Measurements from ENCODE around the gene SGCA.

Gene SGCA

GRCh38 chr17:50152736-50153135, 13.1 kb upstream of the SGCA start:
- Histone ChIP-seq H3K36me3 (ENCODE audit: insufficient read depth, low read length) (no peaks in the 10 kb centered on the region), H3K9ac (ENCODE audit: low read length) (peak overlapping the region; percentile 61), H3K9me3 (ENCODE audit: low read length) (no peaks in the 10 kb centered on the region), H3K4me1 (ENCODE audit: insufficient read depth, low read length) (peaks cover 47% of the 10 kb centered on the region), H3K4me3 (ENCODE audit: low read depth in 1 of 2, low read length in 2 of 2) (peak overlapping the region in 1 of 2 donors; percentile 83), H3K27me3 (ENCODE audit: control insufficient read depth in 1 of 2, insufficient read depth in 2 of 2, low read length in 2 of 2) (no peaks in the 10 kb centered on the region), H3K27ac (ENCODE audit: low read depth, low read length) (peak overlapping the region; percentile 100)

DNA sequence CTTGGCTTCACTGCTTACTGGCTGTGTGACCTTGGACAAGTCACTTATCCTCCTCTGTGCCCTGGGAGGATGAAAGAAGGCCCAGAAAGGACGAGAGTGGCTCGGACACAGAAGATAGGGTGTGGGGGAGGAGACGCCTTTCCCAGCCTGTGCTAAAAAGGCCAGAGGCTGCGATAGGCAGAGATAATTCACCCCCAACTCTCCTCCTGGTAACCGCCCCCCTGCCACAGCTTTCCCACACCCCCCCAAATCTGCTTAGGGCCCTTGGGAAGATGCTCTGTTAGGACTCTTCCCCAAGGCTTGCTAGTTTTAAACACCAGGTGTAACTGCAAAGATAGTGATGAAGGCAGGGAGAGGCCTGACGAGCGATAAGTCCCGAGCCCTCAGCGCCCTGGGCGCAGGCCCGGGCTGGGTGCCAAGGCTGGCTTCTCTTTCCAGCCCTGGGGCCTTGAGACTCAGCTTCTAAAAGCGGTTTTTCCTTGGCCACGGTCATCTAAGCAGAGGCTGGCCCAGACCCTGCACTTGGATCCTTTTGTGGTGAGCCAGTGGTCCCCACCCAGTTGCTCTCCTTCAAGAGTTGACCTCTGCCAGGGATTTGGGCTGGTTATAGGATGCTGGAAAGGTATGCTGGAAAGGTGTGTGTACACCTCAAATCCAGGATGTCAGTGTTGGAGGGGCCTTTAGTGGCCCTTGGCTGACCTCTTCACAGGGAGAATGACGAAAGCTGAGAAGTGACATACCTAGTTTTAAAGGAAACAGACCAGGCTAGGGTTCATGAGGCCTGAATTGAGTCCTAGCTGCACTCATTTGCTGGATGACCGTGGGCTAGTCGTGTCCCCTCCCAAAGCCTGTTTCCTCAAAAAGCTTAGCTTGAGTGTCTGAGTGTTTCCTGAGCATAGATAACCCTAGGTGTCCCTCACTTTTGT, 11.9 kb upstream of the SGCA start:
- Histone ChIP-seq H3K36me3 (ENCODE audit: insufficient read depth, low read length) (no peaks in the 10 kb centered on the region), H3K4me1 (ENCODE audit: insufficient read depth, low read length) (peaks cover 38% of the 10 kb centered on the region), H3K4me3 (ENCODE audit: low read depth in 1 of 2, low read length in 2 of 2) (no peak overlapping the region), H3K27ac (ENCODE audit: low read depth, low read length) (peak overlapping the region; percentile 100), H3K27me3 (ENCODE audit: control insufficient read depth in 1 of 2, insufficient read depth in 2 of 2, low read length in 2 of 2) (no peaks in the 10 kb centered on the region), H3K9me3 (ENCODE audit: low read length) (no peaks in the 10 kb centered on the region), H3K9ac (ENCODE audit: low read length) (no peak overlapping the region)

GRCh38 chr17:50154604-50155003, 11.2 kb upstream of the SGCA start:
- H3K27ac ChIP-seq (ENCODE audit: low read depth, low read length): peak overlapping the region; percentile 63
- H3K36me3 ChIP-seq (ENCODE audit: insufficient read depth, low read length): no peaks in the 10 kb centered on the region
- H3K4me1 ChIP-seq (ENCODE audit: insufficient read depth, low read length): peaks cover 38% of the 10 kb centered on the region
- no peak overlapping the region for H3K4me3 ChIP-seq (ENCODE audit: low read depth in 1 of 2, low read length in 2 of 2)
- no peak overlapping the region for H3K9ac ChIP-seq (ENCODE audit: low read length)
- H3K27me3 ChIP-seq (ENCODE audit: control insufficient read depth in 1 of 2, insufficient read depth in 2 of 2, low read length in 2 of 2): no peaks in the 10 kb centered on the region
- no peaks in the 10 kb centered on the region for H3K9me3 ChIP-seq (ENCODE audit: low read length)

- H3K27me3 ChIP-seq (ENCODE audit: control insufficient read depth in 1 of 2, insufficient read depth in 2 of 2, low read length in 2 of 2): no peaks in the 10 kb centered on the region
- H3K27ac ChIP-seq (ENCODE audit: low read depth, low read length): peak overlapping the region; percentile 63
- no peak overlapping the region for H3K9ac ChIP-seq (ENCODE audit: low read length)
- no peaks in the 10 kb centered on the region for H3K9me3 ChIP-seq (ENCODE audit: low read length)
- H3K36me3 ChIP-seq (ENCODE audit: insufficient read depth, low read length): no peaks in the 10 kb centered on the region
- H3K4me3 ChIP-seq (ENCODE audit: low read depth in 1 of 2, low read length in 2 of 2): peak overlapping the region in 1 of 2 donors; percentile 2
- H3K4me1 ChIP-seq (ENCODE audit: insufficient read depth, low read length): peaks cover 38% of the 10 kb centered on the region
Observed at GRCh38 chr17:50155115-50155819, 10.5 kb upstream of the SGCA start.

- Histone ChIP-seq H3K36me3 (ENCODE audit: insufficient read depth, low read length) (no peaks in the 10 kb centered on the region), H3K27me3 (ENCODE audit: control insufficient read depth in 1 of 2, insufficient read depth in 2 of 2, low read length in 2 of 2) (no peaks in the 10 kb centered on the region), H3K4me3 (ENCODE audit: low read depth in 1 of 2, low read length in 2 of 2) (no peak overlapping the region), H3K9me3 (ENCODE audit: low read length) (no peaks in the 10 kb centered on the region), H3K4me1 (ENCODE audit: insufficient read depth, low read length) (peaks cover 37% of the 10 kb centered on the region), H3K27ac (ENCODE audit: low read depth, low read length) (no peak overlapping the region), H3K9ac (ENCODE audit: low read length) (no peak overlapping the region)
Observed at GRCh38 chr17:50157891-50158290, 7.9 kb upstream of the SGCA start.

DNA sequence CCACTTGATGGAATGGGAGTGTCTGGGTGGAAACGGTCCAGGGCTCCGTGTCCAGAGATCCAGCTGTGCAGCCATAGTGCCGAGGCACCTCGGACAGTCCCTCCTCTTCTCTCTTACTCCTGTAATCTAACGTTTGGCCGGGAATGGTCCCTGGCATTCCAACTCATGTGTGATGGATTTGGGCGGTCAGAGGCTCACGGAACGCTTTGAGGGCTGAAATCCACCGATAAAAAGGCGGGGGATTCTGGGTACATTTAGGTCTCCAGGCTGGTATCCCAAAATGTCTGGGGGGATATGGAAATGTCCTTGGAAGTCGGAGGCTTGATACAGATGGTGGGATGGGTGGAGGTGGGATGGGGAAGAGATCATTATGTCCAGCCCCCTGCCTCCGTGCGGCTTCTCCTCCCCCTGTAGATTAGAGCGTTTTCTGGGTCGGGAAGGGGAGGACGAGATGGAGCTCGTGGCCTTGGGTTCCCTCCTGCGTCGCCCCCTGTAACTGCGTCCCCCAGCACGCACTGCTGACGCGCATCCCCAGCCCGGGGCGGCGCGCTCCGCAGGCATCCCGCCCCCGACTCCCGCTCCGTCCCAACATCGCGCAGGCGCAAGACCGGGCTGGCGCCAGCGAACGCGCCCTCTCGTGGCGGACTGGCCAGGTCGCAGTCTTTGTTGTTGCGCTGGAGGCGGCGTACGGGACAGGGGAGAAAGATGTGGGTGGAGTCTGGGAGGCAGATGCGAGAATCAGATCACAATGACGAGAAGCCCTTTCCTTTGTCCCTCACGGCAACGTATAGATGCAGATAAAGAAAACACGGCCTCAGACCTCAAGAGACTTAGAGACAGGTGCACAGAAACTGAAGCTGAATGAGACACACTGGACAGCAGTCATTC, 4.5 kb upstream of the SGCA start:
- peak overlapping the region; percentile 68 for H3K27ac ChIP-seq (ENCODE audit: low read depth, low read length)
- no peaks in the 10 kb centered on the region for H3K36me3 ChIP-seq (ENCODE audit: insufficient read depth, low read length)
- H3K4me1 ChIP-seq (ENCODE audit: insufficient read depth, low read length): peaks cover 27% of the 10 kb centered on the region
- H3K9me3 ChIP-seq (ENCODE audit: low read length): no peaks in the 10 kb centered on the region
- H3K9ac ChIP-seq (ENCODE audit: low read length): peak overlapping the region; percentile 49
- H3K4me3 ChIP-seq (ENCODE audit: low read depth in 1 of 2, low read length in 2 of 2): peak overlapping the region; percentile 15 to 65
- no peaks in the 10 kb centered on the region for H3K27me3 ChIP-seq (ENCODE audit: control insufficient read depth in 1 of 2, insufficient read depth in 2 of 2, low read length in 2 of 2)

DNA sequence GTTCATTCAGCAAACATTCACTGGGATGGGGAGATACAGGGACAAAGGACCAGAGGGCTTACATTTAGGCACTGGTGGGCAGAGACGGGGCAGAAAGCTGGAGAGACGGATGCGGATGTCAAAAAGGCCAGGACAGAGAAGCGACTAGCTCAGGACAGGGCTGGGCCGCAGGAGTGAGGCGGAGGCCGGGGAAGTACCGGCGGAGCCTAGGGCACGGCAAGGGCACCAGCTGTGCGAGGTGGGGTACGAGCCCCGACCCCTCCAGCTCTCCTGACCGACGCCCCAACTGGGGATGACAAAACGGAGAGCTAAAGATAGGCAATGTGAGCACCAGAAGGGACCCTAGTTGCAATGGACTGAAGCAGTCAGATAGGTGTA, 3.9 kb upstream of the SGCA start:
- Histone ChIP-seq H3K27ac (ENCODE audit: low read depth, low read length) (no peak overlapping the region), H3K9ac (ENCODE audit: low read length) (no peak overlapping the region), H3K4me1 (ENCODE audit: insufficient read depth, low read length) (peaks cover 32% of the 10 kb centered on the region), H3K4me3 (ENCODE audit: low read depth in 1 of 2, low read length in 2 of 2) (peak overlapping the region in 1 of 2 donors; percentile 65), H3K36me3 (ENCODE audit: insufficient read depth, low read length) (no peaks in the 10 kb centered on the region), H3K27me3 (ENCODE audit: control insufficient read depth in 1 of 2, insufficient read depth in 2 of 2, low read length in 2 of 2) (no peaks in the 10 kb centered on the region), H3K9me3 (ENCODE audit: low read length) (no peaks in the 10 kb centered on the region)

DNA sequence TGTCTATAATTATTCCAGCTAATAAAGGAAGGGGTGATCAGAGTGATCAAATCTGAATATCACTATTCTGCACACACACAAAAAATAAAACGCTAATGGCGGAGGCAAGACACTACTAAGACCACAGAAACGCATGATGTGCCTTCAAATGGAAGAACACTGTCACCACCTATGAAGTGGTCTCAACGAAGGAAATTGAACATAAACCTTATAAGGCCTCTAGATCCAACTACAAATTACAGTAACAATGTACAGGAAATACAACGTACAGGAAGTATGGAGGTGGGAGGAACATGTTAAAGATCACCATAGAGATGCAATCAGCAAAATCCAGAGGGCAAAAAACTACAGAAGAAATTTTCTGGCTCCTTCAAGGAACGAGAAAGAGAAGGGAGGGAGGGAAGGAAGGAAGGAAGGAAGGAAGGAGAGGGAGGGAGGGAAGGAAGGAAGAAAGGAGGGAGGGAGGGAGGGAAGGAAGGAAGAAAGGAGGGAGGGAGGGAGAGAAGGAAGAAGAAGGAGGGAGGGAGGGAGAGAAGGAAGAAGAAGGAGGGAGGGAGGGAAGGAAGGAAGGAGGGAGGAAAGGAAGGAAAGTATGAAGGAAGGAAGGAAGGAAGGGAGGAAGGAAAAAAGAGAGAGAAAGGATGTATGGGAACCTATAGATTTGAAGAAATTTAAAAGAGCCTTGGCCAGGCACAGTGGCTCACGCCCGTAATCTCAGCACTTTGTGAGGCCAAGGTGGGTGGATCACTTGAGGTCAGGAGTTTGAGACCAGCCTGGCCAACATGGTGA, 3.1 kb upstream of the SGCA start:
- Histone ChIP-seq H3K36me3 (ENCODE audit: insufficient read depth, low read length) (no peaks in the 10 kb centered on the region), H3K4me3 (ENCODE audit: low read depth in 1 of 2, low read length in 2 of 2) (no peak overlapping the region), H3K4me1 (ENCODE audit: insufficient read depth, low read length) (peaks cover 40% of the 10 kb centered on the region), H3K9me3 (ENCODE audit: low read length) (no peaks in the 10 kb centered on the region), H3K9ac (ENCODE audit: low read length) (no peak overlapping the region), H3K27ac (ENCODE audit: low read depth, low read length) (no peak overlapping the region), H3K27me3 (ENCODE audit: control insufficient read depth in 1 of 2, insufficient read depth in 2 of 2, low read length in 2 of 2) (no peaks in the 10 kb centered on the region)

GRCh38 chr17:50163843-50164696, 1.7 kb upstream of the SGCA start:
- no peak overlapping the region for H3K9ac ChIP-seq (ENCODE audit: low read length)
- no peak overlapping the region for H3K4me3 ChIP-seq (ENCODE audit: low read depth in 1 of 2, low read length in 2 of 2)
- no peaks in the 10 kb centered on the region for H3K9me3 ChIP-seq (ENCODE audit: low read length)
- no peaks in the 10 kb centered on the region for H3K27me3 ChIP-seq (ENCODE audit: control insufficient read depth in 1 of 2, insufficient read depth in 2 of 2, low read length in 2 of 2)
- peaks cover 40% of the 10 kb centered on the region for H3K4me1 ChIP-seq (ENCODE audit: insufficient read depth, low read length)
- no peaks in the 10 kb centered on the region for H3K36me3 ChIP-seq (ENCODE audit: insufficient read depth, low read length)
- no peak overlapping the region for H3K27ac ChIP-seq (ENCODE audit: low read depth, low read length)

GRCh38 chr17:50164697-50164988, 1.2 kb upstream of the SGCA start:
- no peaks in the 10 kb centered on the region for H3K36me3 ChIP-seq (ENCODE audit: insufficient read depth, low read length)
- H3K9ac ChIP-seq (ENCODE audit: low read length): no peak overlapping the region
- H3K4me3 ChIP-seq (ENCODE audit: low read depth in 1 of 2, low read length in 2 of 2): no peak overlapping the region
- no peak overlapping the region for H3K27ac ChIP-seq (ENCODE audit: low read depth, low read length)
- no peaks in the 10 kb centered on the region for H3K9me3 ChIP-seq (ENCODE audit: low read length)
- H3K27me3 ChIP-seq (ENCODE audit: control insufficient read depth in 1 of 2, insufficient read depth in 2 of 2, low read length in 2 of 2): no peaks in the 10 kb centered on the region
- H3K4me1 ChIP-seq (ENCODE audit: insufficient read depth, low read length): peaks cover 44% of the 10 kb centered on the region

Data from muscle layer of colon (tissue), 2 donors.